GM23338 (cell line): ENCODE data around the gene ALCAM. TPM values are rescaled to one million over a fixed set of nuclear protein-coding genes. Genes with fewer than 3 reads are reported as not detected.
A peak's percentile ranks its signal among the peaks of the same experiment; 100 is the strongest.

ENCODE experiments used
- ATAC-seq: fragments of 200-7000 bp; cut with Tn5 transposase; 3 replicates; pipeline ENCODE4 v1.9.1; 2020
- DNase-seq: peaks from one replicate; pipeline ENCODE4 v3.0.0-alpha.2; 2015; ENCODE audit warnings: low spot score
- H2AFZ ChIP-seq: fragments of 200-600 bp; sonication (generic); 2 replicates; pipeline ENCODE4 v1.8.0; 2016; ENCODE audit warnings: antibody characterized with exemption, mild to moderate bottlenecking, moderate library complexity
- H3F3A ChIP-seq: fragments of 200-600 bp; sonication (generic); replicated peaks from 2 replicates; pipeline ENCODE4 v1.8.0; 2017; ENCODE audit warnings: antibody characterized with exemption, mixed run types, low read depth
- H3K27ac ChIP-seq: fragments of 200-600 bp; sonication (generic); 2 replicates; pipeline ENCODE4 v1.6.1; 2016; ENCODE audit warnings: low read depth
- H3K27me3 ChIP-seq: fragments of 200-600 bp; sonication (generic); 2 replicates; pipeline ENCODE4 v1.8.0; 2016; ENCODE audit warnings: mild to moderate bottlenecking, mixed run types, moderate library complexity; ENCODE audit not compliant: insufficient read depth
- H3K36me3 ChIP-seq: fragments of 200-600 bp; sonication (generic); 2 replicates; pipeline ENCODE4 v1.8.0; 2016; ENCODE audit warnings: mild to moderate bottlenecking; ENCODE audit not compliant: insufficient read depth
- H3K4me1 ChIP-seq: fragments of 200-600 bp; sonication (generic); 2 replicates; pipeline ENCODE4 v1.8.0; 2016; ENCODE audit warnings: mild to moderate bottlenecking, moderate library complexity; ENCODE audit not compliant: insufficient read depth
- H3K4me2 ChIP-seq: fragments of 200-600 bp; sonication (generic); 2 replicates; pipeline ENCODE4 v1.7.1; 2017; ENCODE audit warnings: mixed run types
- H3K4me3 ChIP-seq: fragments of 200-600 bp; sonication (generic); 2 replicates; pipeline ENCODE4 v1.6.1; 2016; ENCODE audit warnings: mixed run types
- H3K79me2 ChIP-seq: fragments of 200-600 bp; sonication (generic); replicated peaks from 2 replicates; pipeline ENCODE4 v1.8.0; 2017; ENCODE audit warnings: mild to moderate bottlenecking; ENCODE audit not compliant: insufficient read depth
- H3K9me2 ChIP-seq: fragments of 200-600 bp; sonication (generic); 2 replicates; pipeline ENCODE4 v1.8.0; 2017; ENCODE audit not compliant: insufficient read depth
- H4K20me1 ChIP-seq: fragments of 200-600 bp; sonication (generic); replicated peaks from 2 replicates; pipeline ENCODE4 v1.8.0; 2017; ENCODE audit warnings: mild to moderate bottlenecking; ENCODE audit not compliant: insufficient read depth
- H3K27ac Mint-ChIP-seq: 2 replicates; pipeline ENCODE4 v1.8.0; 2020; ENCODE audit warnings: inconsistent platforms, mild to moderate bottlenecking, moderate library complexity, mixed read lengths
- H3K27me3 Mint-ChIP-seq: 3 replicates; pipeline ENCODE4 v1.8.0; 2022; ENCODE audit warnings: low read depth, mild to moderate bottlenecking, moderate library complexity, mixed read lengths, inconsistent platforms; ENCODE audit not compliant: insufficient read depth, poor library complexity
- H3K36me3 Mint-ChIP-seq: 3 replicates; pipeline ENCODE4 v1.8.0; 2021; ENCODE audit warnings: low read depth, mild to moderate bottlenecking, inconsistent platforms, moderate library complexity, mixed read lengths
- H3K4me1 Mint-ChIP-seq: 3 replicates; pipeline ENCODE4 v1.8.0; 2020; ENCODE audit warnings: mild to moderate bottlenecking, inconsistent platforms, mixed read lengths
- H3K4me3 Mint-ChIP-seq: 3 replicates; pipeline ENCODE4 v1.8.0; 2021; ENCODE audit warnings: moderate library complexity, mild to moderate bottlenecking, inconsistent platforms, mixed read lengths
- H3K9me3 Mint-ChIP-seq: 3 replicates; pipeline ENCODE4 v1.8.0; 2020; ENCODE audit warnings: moderate library complexity, mild to moderate bottlenecking, inconsistent platforms, mixed read lengths
- CREB1 ChIP-seq: fragments of 250-450 bp; sonication (Bioruptor Pico); IDR thresholded peaks from 2 replicates; pipeline ENCODE4 v1.5.0; 2020; ENCODE audit warnings: low read depth, mild to moderate bottlenecking, moderate library complexity
- EZH2 ChIP-seq: fragments of 200-600 bp; sonication (generic); IDR thresholded peaks from one replicate; pipeline ENCODE4 v1.8.0; 2017; ENCODE audit warnings: antibody characterized with exemption, mild to moderate bottlenecking, low read depth; ENCODE audit not compliant: unreplicated experiment
- EZH2phosphoT487 ChIP-seq: fragments of 200-600 bp; sonication (generic); IDR thresholded peaks from one replicate; pipeline ENCODE4 v1.8.1; 2018; ENCODE audit warnings: antibody characterized with exemption; ENCODE audit not compliant: unreplicated experiment
- JUNB ChIP-seq: IDR thresholded peaks from one replicate; pipeline ENCODE4 v1.6.1; 2016; ENCODE audit warnings: antibody characterized with exemption; ENCODE audit not compliant: unreplicated experiment
- NANOG ChIP-seq: IDR thresholded peaks from 2 replicates; pipeline ENCODE4 v1.6.1; 2016; ENCODE audit warnings: antibody characterized with exemption, borderline replicate concordance
- POLR2AphosphoS5 ChIP-seq: IDR thresholded peaks from 2 replicates; pipeline ENCODE4 v1.6.1; 2016; ENCODE audit warnings: antibody characterized with exemption, low read depth
- STAT1 ChIP-seq: IDR thresholded peaks from one replicate; pipeline ENCODE4 v1.6.1; 2016; ENCODE audit warnings: antibody characterized with exemption; ENCODE audit not compliant: unreplicated experiment
- ZNF114 ChIP-seq: fragments of 250-450 bp; sonication (Bioruptor Pico); IDR thresholded peaks from 2 replicates; pipeline ENCODE4 v1.5.0; 2020; ENCODE audit warnings: mild to moderate bottlenecking, moderate library complexity
- ZNF331 ChIP-seq: fragments of 250-450 bp; sonication (Bioruptor Pico); IDR thresholded peaks from 2 replicates; pipeline ENCODE4 v1.5.0; 2020; ENCODE audit warnings: low read depth, mild to moderate bottlenecking, moderate library complexity
- polyA plus RNA-seq: library from polyadenylated mRNA; unstranded; fragments of >200 nt; fragmentation: Nextera tagmentation; extraction: Ambion mirVana; gene quantifications from 2 replicates; pipeline ENCODE4 v1.2.1, GENCODE V29; 2016
- total RNA-seq: library from RNA; depleted of rRNA; stranded (reverse); fragments of >200 nt; shearing (Covaris generic); gene quantifications from 2 replicates; pipeline ENCODE4 v1.2.3, GENCODE V29; 2014
- TF ChIP-seq, protein P1 (sequence below), 2 experiments: fragments of 200-600 bp in 1 of 2; sonication (generic) in 1 of 2; conservative IDR thresholded peaks; 2 replicates each; pipeline versions ENCODE4 v1.5.1 to v1.6.1; 2016 to 2017; ENCODE audit warnings: antibody characterized with exemption in 2 of 2, low read depth in 2 of 2, mild to moderate bottlenecking in 2 of 2, moderate library complexity in 1 of 2
- TF ChIP-seq, protein P2 (sequence below): fragments of 250-450 bp; sonication (Bioruptor Pico); IDR thresholded peaks from 2 replicates; pipeline ENCODE4 v1.5.0; 2020; ENCODE audit warnings: mild to moderate bottlenecking, moderate library complexity
- TF ChIP-seq, protein P3 (sequence below): IDR thresholded peaks from 2 replicates; pipeline ENCODE4 v1.6.1; 2016; ENCODE audit warnings: antibody characterized with exemption
- TF ChIP-seq, protein P4 (sequence below): IDR thresholded peaks from one replicate; pipeline ENCODE4 v1.6.1; 2018; ENCODE audit warnings: antibody characterized with exemption; ENCODE audit not compliant: unreplicated experiment

The ALCAM gene
- total and polyA plus RNA-seq, 2 experiments from 2014 or later, result 11.3 to 36.0 TPM

DNA sequence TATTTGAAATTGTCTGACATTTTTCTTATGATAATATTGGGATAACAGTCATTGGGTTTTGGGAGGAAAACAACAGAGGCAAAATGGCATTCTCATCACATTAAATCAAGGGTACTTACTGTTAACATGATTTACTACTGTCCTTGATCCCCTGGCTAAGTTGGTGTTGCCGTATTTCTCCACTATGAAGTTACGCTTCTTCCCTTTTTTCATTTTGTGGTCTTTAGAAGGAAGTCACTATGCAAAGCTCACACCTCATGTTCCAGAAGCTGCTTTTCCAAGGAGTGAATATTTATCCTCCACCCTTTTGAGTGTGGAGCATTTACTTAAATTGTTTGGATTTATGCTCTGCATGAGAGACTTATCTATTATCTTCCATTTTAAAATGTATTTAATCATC lies 63.7 kb downstream of the ALCAM start:
- peaks cover 3% of the 10 kb centered on the region; the same call in 2 of the 3 replicates for H3K36me3 Mint-ChIP-seq
- H3K27me3 ChIP-seq, result no peaks in the 10 kb centered on the region
- peak overlapping the region; percentile 30; the same call in 1 of the 2 replicates for H3K27ac Mint-ChIP-seq
- H3K9me2 ChIP-seq, result no peaks in the 10 kb centered on the region
- H3K79me2 ChIP-seq, result no peaks in the 10 kb centered on the region
- H3K9me3 Mint-ChIP-seq, result peaks cover 2% of the 10 kb centered on the region; the same call in 1 of the 3 replicates
- H3K4me2 ChIP-seq, result no peak overlapping the region
- H2AFZ ChIP-seq, result no peak overlapping the region
- H4K20me1 ChIP-seq, result no peaks in the 10 kb centered on the region
- H3K27me3 Mint-ChIP-seq, result no peaks in the 10 kb centered on the region
- H3K27ac ChIP-seq, result no peak overlapping the region
- peaks cover 8% of the 10 kb centered on the region; the same call in 1 of the 2 replicates for H3K4me1 ChIP-seq
- H3F3A ChIP-seq, result no peaks in the 10 kb centered on the region
- no peak overlapping the region for H3K4me3 ChIP-seq
- peaks cover 16% of the 10 kb centered on the region for H3K4me1 Mint-ChIP-seq
- TF ChIP-seq JUNB (no peak), POLR2AphosphoS5 (no peak), ZNF114 (CRISPR knock-in tag) (no peak), CREB1 (CRISPR knock-in tag) (no peak), ZNF331 (no peak), EZH2phosphoT487 (no peak), NANOG (no peak), EZH2 (no peak), STAT1 (no peak)
- TF ChIP-seq, protein P1, sequence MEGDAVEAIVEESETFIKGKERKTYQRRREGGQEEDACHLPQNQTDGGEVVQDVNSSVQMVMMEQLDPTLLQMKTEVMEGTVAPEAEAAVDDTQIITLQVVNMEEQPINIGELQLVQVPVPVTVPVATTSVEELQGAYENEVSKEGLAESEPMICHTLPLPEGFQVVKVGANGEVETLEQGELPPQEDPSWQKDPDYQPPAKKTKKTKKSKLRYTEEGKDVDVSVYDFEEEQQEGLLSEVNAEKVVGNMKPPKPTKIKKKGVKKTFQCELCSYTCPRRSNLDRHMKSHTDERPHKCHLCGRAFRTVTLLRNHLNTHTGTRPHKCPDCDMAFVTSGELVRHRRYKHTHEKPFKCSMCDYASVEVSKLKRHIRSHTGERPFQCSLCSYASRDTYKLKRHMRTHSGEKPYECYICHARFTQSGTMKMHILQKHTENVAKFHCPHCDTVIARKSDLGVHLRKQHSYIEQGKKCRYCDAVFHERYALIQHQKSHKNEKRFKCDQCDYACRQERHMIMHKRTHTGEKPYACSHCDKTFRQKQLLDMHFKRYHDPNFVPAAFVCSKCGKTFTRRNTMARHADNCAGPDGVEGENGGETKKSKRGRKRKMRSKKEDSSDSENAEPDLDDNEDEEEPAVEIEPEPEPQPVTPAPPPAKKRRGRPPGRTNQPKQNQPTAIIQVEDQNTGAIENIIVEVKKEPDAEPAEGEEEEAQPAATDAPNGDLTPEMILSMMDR (conservative IDR thresholded peaks at IDR 0.05; ENCODE audit: low read depth in 2 of 2), result no peak
- TF ChIP-seq, protein P2, sequence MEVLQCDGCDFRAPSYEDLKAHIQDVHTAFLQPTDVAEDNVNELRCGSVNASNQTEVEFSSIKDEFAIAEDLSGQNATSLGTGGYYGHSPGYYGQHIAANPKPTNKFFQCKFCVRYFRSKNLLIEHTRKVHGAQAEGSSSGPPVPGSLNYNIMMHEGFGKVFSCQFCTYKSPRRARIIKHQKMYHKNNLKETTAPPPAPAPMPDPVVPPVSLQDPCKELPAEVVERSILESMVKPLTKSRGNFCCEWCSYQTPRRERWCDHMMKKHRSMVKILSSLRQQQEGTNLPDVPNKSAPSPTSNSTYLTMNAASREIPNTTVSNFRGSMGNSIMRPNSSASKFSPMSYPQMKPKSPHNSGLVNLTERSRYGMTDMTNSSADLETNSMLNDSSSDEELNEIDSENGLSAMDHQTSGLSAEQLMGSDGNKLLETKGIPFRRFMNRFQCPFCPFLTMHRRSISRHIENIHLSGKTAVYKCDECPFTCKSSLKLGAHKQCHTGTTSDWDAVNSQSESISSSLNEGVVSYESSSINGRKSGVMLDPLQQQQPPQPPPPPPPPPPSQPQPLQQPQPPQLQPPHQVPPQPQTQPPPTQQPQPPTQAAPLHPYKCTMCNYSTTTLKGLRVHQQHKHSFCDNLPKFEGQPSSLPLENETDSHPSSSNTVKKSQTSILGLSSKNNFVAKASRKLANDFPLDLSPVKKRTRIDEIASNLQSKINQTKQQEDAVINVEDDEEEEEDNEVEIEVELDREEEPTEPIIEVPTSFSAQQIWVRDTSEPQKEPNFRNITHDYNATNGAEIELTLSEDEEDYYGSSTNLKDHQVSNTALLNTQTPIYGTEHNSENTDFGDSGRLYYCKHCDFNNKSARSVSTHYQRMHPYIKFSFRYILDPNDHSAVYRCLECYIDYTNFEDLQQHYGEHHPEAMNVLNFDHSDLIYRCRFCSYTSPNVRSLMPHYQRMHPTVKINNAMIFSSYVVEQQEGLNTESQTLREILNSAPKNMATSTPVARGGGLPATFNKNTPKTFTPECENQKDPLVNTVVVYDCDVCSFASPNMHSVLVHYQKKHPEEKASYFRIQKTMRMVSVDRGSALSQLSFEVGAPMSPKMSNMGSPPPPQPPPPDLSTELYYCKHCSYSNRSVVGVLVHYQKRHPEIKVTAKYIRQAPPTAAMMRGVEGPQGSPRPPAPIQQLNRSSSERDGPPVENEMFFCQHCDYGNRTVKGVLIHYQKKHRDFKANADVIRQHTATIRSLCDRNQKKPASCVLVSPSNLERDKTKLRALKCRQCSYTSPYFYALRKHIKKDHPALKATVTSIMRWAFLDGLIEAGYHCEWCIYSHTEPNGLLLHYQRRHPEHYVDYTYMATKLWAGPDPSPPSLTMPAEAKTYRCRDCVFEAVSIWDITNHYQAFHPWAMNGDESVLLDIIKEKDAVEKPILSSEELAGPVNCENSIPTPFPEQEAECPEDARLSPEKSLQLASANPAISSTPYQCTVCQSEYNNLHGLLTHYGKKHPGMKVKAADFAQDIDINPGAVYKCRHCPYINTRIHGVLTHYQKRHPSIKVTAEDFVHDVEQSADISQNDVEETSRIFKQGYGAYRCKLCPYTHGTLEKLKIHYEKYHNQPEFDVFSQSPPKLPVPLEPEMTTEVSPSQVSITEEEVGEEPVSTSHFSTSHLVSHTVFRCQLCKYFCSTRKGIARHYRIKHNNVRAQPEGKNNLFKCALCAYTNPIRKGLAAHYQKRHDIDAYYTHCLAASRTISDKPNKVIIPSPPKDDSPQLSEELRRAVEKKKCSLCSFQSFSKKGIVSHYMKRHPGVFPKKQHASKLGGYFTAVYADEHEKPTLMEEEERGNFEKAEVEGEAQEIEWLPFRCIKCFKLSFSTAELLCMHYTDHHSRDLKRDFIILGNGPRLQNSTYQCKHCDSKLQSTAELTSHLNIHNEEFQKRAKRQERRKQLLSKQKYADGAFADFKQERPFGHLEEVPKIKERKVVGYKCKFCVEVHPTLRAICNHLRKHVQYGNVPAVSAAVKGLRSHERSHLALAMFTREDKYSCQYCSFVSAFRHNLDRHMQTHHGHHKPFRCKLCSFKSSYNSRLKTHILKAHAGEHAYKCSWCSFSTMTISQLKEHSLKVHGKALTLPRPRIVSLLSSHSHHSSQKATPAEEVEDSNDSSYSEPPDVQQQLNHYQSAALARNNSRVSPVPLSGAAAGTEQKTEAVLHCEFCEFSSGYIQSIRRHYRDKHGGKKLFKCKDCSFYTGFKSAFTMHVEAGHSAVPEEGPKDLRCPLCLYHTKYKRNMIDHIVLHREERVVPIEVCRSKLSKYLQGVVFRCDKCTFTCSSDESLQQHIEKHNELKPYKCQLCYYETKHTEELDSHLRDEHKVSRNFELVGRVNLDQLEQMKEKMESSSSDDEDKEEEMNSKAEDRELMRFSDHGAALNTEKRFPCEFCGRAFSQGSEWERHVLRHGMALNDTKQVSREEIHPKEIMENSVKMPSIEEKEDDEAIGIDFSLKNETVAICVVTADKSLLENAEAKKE (CRISPR knock-in tag), result no peak
- TF ChIP-seq, protein P3, sequence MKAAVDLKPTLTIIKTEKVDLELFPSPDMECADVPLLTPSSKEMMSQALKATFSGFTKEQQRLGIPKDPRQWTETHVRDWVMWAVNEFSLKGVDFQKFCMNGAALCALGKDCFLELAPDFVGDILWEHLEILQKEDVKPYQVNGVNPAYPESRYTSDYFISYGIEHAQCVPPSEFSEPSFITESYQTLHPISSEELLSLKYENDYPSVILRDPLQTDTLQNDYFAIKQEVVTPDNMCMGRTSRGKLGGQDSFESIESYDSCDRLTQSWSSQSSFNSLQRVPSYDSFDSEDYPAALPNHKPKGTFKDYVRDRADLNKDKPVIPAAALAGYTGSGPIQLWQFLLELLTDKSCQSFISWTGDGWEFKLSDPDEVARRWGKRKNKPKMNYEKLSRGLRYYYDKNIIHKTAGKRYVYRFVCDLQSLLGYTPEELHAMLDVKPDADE, result no peak
- TF ChIP-seq, protein P4, sequence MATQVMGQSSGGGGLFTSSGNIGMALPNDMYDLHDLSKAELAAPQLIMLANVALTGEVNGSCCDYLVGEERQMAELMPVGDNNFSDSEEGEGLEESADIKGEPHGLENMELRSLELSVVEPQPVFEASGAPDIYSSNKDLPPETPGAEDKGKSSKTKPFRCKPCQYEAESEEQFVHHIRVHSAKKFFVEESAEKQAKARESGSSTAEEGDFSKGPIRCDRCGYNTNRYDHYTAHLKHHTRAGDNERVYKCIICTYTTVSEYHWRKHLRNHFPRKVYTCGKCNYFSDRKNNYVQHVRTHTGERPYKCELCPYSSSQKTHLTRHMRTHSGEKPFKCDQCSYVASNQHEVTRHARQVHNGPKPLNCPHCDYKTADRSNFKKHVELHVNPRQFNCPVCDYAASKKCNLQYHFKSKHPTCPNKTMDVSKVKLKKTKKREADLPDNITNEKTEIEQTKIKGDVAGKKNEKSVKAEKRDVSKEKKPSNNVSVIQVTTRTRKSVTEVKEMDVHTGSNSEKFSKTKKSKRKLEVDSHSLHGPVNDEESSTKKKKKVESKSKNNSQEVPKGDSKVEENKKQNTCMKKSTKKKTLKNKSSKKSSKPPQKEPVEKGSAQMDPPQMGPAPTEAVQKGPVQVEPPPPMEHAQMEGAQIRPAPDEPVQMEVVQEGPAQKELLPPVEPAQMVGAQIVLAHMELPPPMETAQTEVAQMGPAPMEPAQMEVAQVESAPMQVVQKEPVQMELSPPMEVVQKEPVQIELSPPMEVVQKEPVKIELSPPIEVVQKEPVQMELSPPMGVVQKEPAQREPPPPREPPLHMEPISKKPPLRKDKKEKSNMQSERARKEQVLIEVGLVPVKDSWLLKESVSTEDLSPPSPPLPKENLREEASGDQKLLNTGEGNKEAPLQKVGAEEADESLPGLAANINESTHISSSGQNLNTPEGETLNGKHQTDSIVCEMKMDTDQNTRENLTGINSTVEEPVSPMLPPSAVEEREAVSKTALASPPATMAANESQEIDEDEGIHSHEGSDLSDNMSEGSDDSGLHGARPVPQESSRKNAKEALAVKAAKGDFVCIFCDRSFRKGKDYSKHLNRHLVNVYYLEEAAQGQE, result no peak
- DNase-seq (no peak), ATAC-seq (no peak)
- H3K36me3 ChIP-seq, result no peaks in the 10 kb centered on the region
- no peak overlapping the region for H3K4me3 Mint-ChIP-seq
